Measurements from ENCODE around the gene PITPNM3.
"Not testable (repeated sequence)": the region's sequence is repeated elsewhere in the genome, so short reads cannot be mapped to it uniquely, and the experiment has no call there.

Gene PITPNM3

DNA sequence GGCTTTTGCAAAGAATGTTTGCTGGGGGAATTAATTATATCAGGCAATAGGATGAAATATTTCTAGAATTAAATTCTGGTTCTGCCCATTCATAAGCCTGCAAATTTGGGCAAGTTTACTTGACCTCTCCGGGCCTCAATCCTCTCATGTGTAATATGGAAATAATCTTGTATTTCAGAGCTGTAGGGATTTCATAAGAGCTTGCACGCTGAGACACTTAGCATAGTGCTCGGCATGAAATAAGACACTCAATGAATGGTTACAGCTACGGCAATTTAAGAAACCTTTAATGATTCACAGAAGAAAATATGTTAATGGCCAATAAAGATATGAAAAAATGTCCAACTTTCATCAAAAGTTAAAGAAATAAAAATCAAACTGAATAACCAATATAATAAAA, 40.6 kb upstream of the PITPNM3 start:
- TF ChIP-seq, protein P1, sequence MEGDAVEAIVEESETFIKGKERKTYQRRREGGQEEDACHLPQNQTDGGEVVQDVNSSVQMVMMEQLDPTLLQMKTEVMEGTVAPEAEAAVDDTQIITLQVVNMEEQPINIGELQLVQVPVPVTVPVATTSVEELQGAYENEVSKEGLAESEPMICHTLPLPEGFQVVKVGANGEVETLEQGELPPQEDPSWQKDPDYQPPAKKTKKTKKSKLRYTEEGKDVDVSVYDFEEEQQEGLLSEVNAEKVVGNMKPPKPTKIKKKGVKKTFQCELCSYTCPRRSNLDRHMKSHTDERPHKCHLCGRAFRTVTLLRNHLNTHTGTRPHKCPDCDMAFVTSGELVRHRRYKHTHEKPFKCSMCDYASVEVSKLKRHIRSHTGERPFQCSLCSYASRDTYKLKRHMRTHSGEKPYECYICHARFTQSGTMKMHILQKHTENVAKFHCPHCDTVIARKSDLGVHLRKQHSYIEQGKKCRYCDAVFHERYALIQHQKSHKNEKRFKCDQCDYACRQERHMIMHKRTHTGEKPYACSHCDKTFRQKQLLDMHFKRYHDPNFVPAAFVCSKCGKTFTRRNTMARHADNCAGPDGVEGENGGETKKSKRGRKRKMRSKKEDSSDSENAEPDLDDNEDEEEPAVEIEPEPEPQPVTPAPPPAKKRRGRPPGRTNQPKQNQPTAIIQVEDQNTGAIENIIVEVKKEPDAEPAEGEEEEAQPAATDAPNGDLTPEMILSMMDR (IDR thresholded peaks at IDR 0.05; ENCODE audit: extremely low read depth, insufficient read depth, missing control alignments) = no peak
- no peak for DNase-seq (ENCODE audit: low spot score)
- in situ Hi-C loops (cut with MboI; ENCODE audit: low pct_unique_long_range_greater_than_20kb, low sequenced_read_pairs, unreplicated experiment) = no loop called here

DNA sequence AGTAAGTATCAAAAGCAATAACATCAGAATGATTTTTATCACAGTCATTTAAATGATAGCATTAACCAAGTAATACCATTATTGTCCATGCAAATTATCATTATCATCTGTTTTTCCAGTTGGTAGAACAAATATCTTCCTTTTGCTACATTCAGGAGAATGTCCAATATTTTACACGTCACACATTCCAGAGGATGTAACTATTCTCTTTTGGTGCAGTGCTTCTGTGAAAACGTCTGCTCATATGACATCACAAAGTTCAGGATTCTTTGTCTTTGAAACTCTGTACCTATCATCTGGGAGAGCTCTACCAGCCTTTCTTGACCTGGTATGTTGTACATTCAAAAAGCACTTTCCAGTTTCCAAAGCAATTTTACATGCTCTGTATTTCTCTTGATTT, 40.2 kb upstream of the PITPNM3 start:
- no peak for DNase-seq (ENCODE audit: low spot score)
- in situ Hi-C loops (cut with MboI; ENCODE audit: low pct_unique_long_range_greater_than_20kb, low sequenced_read_pairs, unreplicated experiment) = no loop called here
- TF ChIP-seq, protein P1 (IDR thresholded peaks at IDR 0.05; ENCODE audit: extremely low read depth, insufficient read depth, missing control alignments) = no peak

DNA sequence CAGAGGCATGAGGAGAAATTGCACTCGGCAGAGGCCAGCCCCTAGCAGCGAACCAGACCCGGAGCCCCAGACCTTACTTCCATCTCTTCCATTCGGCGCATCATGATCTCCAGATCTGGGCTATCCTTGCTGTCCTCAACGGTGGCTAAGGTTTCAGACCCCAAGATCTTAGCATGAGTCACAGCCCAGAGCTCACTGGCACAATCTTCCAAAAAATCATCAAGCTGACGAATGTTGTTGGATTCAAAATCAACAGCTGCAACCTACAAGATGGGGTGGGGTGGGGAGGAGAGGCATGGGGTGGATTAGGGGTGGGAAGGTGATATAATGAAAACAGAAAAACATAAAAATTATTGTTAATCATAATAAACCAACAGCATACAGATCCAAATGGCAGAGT, 39.7 kb upstream of the PITPNM3 start:
- in situ Hi-C loops (cut with MboI; ENCODE audit: low pct_unique_long_range_greater_than_20kb, low sequenced_read_pairs, unreplicated experiment) = no loop called here
- DNase-seq (ENCODE audit: low spot score) = no peak
- TF ChIP-seq, protein P1 (IDR thresholded peaks at IDR 0.05; ENCODE audit: extremely low read depth, insufficient read depth, missing control alignments) = no peak

DNA sequence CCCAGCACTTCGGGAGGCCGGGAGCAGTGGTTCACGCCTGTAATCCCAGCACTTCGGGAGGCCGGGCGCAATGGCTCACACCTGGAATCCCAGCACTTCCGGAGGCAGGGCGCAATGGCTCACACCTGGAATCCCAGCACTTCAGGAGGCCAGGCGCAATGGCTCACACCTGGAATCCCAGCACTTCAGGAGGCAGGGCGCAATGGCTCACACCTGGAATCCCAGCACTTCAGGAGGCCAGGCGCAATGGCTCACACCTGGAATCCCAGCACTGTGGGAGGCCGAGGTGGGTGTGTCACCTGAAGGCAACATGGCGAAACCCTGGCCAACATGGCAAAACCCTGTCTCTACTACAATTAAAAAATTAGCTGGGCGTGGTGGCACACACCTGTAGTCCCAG, 37.0 kb upstream of the PITPNM3 start:
- in situ Hi-C loops (cut with MboI; ENCODE audit: low pct_unique_long_range_greater_than_20kb, low sequenced_read_pairs, unreplicated experiment); DNase-seq (ENCODE audit: low spot score): not testable (repeated sequence)

DNA sequence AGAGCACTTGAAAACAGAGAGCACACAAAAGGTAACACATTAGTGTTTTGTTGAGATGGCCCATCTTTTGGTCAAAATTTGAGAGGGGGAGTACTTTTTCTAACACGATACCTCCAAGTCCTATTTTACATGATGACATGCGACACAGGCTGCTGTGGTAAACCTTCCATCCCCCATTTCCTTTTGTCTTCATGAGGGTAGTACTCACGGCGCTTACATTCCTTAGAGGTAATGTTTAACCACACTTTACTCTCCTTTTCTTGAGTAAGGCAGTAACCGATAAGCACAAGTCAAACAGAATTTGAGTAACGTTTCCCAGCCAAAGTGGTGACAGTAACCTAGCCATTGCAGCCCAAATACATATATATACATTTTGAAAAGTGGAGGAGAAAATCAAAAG, 35.8 kb upstream of the PITPNM3 start:
- TF ChIP-seq, protein P1 (IDR thresholded peaks at IDR 0.05; ENCODE audit: extremely low read depth, insufficient read depth, missing control alignments) = no peak
- in situ Hi-C loops (cut with MboI; ENCODE audit: low pct_unique_long_range_greater_than_20kb, low sequenced_read_pairs, unreplicated experiment) = no loop called here
- DNase-seq (ENCODE audit: low spot score) = no peak

DNA sequence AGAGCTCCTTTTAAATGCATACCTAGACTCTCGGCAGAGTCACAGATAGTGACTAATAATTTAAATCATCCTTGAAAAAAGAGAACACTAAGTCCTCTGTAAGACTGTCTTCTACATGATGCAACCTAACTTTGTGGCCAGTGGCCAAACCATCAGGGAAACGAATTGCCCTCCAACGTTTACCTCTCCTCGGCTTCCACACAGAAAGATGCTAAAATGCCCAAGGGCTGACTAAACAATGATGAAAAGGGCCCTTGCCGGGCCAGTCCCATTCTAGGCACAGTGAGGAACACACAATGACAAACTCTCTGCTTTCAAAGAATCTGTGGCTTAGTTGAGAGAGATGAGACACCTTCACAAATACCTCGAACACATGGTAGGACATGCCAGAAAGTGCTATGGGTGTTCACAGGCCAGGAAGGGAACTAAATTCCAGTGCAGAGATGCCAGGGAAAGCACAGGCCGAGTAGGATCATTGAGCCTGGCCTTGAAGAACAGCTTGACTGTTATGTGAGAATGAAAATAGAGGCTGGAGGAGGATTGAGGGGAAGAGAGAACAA, 35.3 kb upstream of the PITPNM3 start:
- in situ Hi-C loops (cut with MboI; ENCODE audit: low pct_unique_long_range_greater_than_20kb, low sequenced_read_pairs, unreplicated experiment) = no loop called here
- no peak for DNase-seq (ENCODE audit: low spot score)

DNA sequence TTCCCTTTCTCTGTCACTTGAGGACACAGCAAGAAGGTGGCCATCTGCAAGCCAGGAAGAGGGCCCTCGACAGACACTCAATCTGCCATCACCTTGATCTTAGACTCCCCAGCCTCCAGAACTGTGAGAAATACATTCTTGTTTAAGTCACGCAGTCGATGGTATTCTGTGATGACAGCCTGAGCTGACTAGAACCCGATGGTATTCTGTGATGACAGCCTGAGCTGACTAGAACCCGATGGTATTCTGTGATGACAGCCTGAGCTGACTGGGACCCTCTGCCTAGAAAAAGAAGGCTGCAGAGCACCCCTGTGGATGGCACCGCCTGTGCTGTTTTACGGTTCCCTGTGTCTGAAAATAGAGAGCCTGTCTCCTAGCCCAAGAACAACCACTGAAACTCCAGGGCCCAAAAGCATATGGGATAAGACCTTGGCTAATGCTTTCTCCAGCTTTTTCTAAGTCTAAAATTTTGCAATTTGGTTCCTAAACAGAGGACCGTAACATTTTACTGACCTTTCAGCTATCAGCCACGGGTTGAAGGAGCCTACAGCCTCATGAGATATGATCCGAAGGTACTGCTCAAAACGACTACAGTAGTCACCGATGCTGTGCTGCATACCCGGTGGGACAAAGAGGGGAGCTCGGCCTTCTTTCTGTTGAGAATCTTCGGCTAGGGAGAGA, 33.1 kb upstream of the PITPNM3 start:
- in situ Hi-C loops (cut with MboI; ENCODE audit: low pct_unique_long_range_greater_than_20kb, low sequenced_read_pairs, unreplicated experiment) = no loop called here
- DNase-seq (ENCODE audit: low spot score) = no peak
- TF ChIP-seq, protein P1 (IDR thresholded peaks at IDR 0.05; ENCODE audit: extremely low read depth, insufficient read depth, missing control alignments) = no peak

More for the DNA sequence above, 35.3 kb upstream of the PITPNM3 start:
- TF ChIP-seq, protein P1 (IDR thresholded peaks at IDR 0.05; ENCODE audit: extremely low read depth, insufficient read depth, missing control alignments) = no peak

All from GM13977 (cell line).